ENCODE data around the gene ASB10.

The ASB10 gene

DNA sequence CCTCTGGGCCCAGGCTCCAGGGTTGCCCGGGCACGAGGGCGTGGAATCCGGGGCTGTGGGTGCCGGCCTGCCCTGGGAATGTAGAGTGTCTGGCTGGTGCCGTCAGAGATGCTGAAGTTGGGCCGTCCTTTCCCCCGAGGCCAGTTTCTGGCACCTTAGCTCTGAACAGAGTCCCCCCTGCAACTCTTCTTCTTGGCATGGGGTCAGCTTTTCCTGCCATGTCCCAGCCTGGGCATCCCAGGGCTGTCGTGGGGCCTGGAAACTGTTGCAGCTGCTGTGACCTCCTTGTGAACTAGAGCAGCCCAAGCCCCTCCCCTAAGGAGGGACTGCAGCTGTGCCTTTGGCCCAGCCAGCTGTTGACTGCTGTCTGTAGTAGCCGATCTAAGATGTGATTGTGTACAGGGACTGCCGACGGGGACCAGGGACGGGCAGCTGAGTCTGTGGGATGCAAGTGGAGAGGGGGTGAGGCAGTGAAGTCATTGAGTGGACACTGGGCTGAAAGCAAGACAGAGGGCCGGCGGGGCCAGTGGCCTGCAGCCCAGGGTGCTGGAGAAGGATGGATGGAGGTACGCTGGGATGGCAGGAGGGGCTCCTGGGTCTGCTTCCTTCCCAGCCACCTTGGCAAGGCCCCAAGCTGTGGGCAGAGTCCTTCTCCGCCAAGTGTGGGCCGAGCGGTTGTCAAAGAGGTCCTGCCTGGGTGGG is 55.3 kb downstream of the ASB10 start:
- no peak overlapping the region for H2AK5ac ChIP-seq (ENCODE audit: low read length)
- no CpG with 5 or more reads among the region's 19 CpGs for WGBS (ENCODE audit: extremely low coverage, insufficient coverage, insufficient read length)

DNA sequence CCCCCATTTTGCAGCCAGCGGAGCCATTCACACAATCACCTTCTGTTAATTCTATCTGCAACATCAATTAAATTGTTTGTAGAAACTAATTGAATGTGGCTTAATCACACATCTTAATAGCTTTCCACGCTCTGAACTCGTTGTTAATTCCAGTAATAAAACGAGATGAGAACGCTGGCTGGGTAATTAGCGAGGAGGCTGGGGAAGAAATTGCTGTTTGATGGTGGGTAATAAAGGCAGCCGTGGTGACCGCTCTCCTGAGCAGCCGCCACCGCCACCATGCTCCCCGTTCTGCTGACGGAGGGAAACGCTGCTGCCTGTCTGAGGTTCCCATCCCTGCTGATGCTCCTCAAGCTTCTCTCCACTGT is 55.8 kb downstream of the ASB10 start:
- Histone ChIP-seq H3K79me2 (ENCODE audit: control insufficient read depth, insufficient read depth, low read length, poor library complexity) (no peaks in the 10 kb centered on the region), H3K36me3 (ENCODE audit: control insufficient read depth in 1 of 2, insufficient read depth in 2 of 2, low read length in 2 of 2) (peaks cover 96% of the 10 kb centered on the region in 2 experiments), H2BK12ac (ENCODE audit: low read length) (no peak overlapping the region), H3K4me3 (ENCODE audit: low read depth, low read length) (no peak overlapping the region), H3K14ac (ENCODE audit: low read length) (no peak overlapping the region), H3K79me1 (ENCODE audit: low read length) (no peaks in the 10 kb centered on the region), H3K4me1 (ENCODE audit: control insufficient read depth in 1 of 2, insufficient read depth in 2 of 2, low read length in 2 of 2) (peaks cover 0 to under 1% of the 10 kb centered on the region in 2 experiments), H4K91ac (ENCODE audit: low read depth, low read length) (no peak overlapping the region), H2AK5ac (ENCODE audit: low read length) (no peak overlapping the region), H3K4ac (ENCODE audit: low read depth, low read length) (no peak overlapping the region), H3K23ac (ENCODE audit: low read length) (no peak overlapping the region), H3K4me2 (ENCODE audit: low read length) (no peak overlapping the region), H3K18ac (ENCODE audit: low read length) (no peak overlapping the region), H3K27ac (ENCODE audit: low read depth, low read length) (no peak overlapping the region), H3K9me3 (ENCODE audit: insufficient read depth, low read depth, low read length) (no peaks in the 10 kb centered on the region), H2BK120ac (ENCODE audit: insufficient read depth, low read length, poor library complexity) (no peak overlapping the region), H3K9ac (ENCODE audit: low read length) (no peak overlapping the region), H4K8ac (ENCODE audit: low read depth, low read length) (no peak overlapping the region), H2AFZ (ENCODE audit: insufficient read depth, low read length, poor library complexity) (no peak overlapping the region), H4K12ac (ENCODE audit: low read depth, low read length) (no peak overlapping the region), H2BK5ac (ENCODE audit: low read depth, low read length, poor library complexity) (no peak overlapping the region), H3K27me3 (ENCODE audit: insufficient read depth, low read length) (no peaks in the 10 kb centered on the region)
- WGBS (ENCODE audit: extremely low coverage, insufficient coverage, insufficient read length): no CpG with 5 or more reads among the region's 13 CpGs
- no peak for DNase-seq

More for the DNA sequence above, 55.3 kb downstream of the ASB10 start:
- Histone ChIP-seq H4K91ac (ENCODE audit: low read depth, low read length) (no peak overlapping the region), H3K14ac (ENCODE audit: low read length) (no peak overlapping the region), H3K4me1 (ENCODE audit: control insufficient read depth in 1 of 2, insufficient read depth in 2 of 2, low read length in 2 of 2) (peaks cover 0 to under 1% of the 10 kb centered on the region in 2 experiments), H4K8ac (ENCODE audit: low read depth, low read length) (no peak overlapping the region), H3K18ac (ENCODE audit: low read length) (no peak overlapping the region), H3K9ac (ENCODE audit: low read length) (no peak overlapping the region), H3K4ac (ENCODE audit: low read depth, low read length) (no peak overlapping the region), H3K4me3 (ENCODE audit: low read depth, low read length) (no peak overlapping the region), H3K27ac (ENCODE audit: low read depth, low read length) (no peak overlapping the region), H3K79me2 (ENCODE audit: control insufficient read depth, insufficient read depth, low read length, poor library complexity) (no peaks in the 10 kb centered on the region), H3K23ac (ENCODE audit: low read length) (no peak overlapping the region), H3K79me1 (ENCODE audit: low read length) (no peaks in the 10 kb centered on the region), H2BK5ac (ENCODE audit: low read depth, low read length, poor library complexity) (no peak overlapping the region), H3K4me2 (ENCODE audit: low read length) (no peak overlapping the region), H3K36me3 (ENCODE audit: control insufficient read depth in 1 of 2, insufficient read depth in 2 of 2, low read length in 2 of 2) (peaks cover 96 to 98% of the 10 kb centered on the region in 2 experiments), H4K12ac (ENCODE audit: low read depth, low read length) (no peak overlapping the region), H2AFZ (ENCODE audit: insufficient read depth, low read length, poor library complexity) (no peak overlapping the region), H2BK120ac (ENCODE audit: insufficient read depth, low read length, poor library complexity) (no peak overlapping the region), H3K9me3 (ENCODE audit: insufficient read depth, low read depth, low read length) (no peaks in the 10 kb centered on the region), H2BK12ac (ENCODE audit: low read length) (no peak overlapping the region), H3K27me3 (ENCODE audit: insufficient read depth, low read length) (no peaks in the 10 kb centered on the region)
- no peak for DNase-seq

- Histone ChIP-seq H3K9me3 (ENCODE audit: insufficient read depth, low read depth, low read length) (no peaks in the 10 kb centered on the region), H3K79me1 (ENCODE audit: low read length) (peaks cover under 1% of the 10 kb centered on the region), H3K9ac (ENCODE audit: low read length) (no peak overlapping the region), H4K12ac (ENCODE audit: low read depth, low read length) (no peak overlapping the region), H3K4me1 (ENCODE audit: control insufficient read depth in 1 of 2, insufficient read depth in 2 of 2, low read length in 2 of 2) (peaks cover 3% of the 10 kb centered on the region in 2 experiments), H3K4me3 (ENCODE audit: low read depth, low read length) (no peak overlapping the region), H3K4ac (ENCODE audit: low read depth, low read length) (no peak overlapping the region), H3K36me3 (ENCODE audit: control insufficient read depth in 1 of 2, insufficient read depth in 2 of 2, low read length in 2 of 2) (peaks cover 91 to 92% of the 10 kb centered on the region in 2 experiments), H4K8ac (ENCODE audit: low read depth, low read length) (no peak overlapping the region), H2BK120ac (ENCODE audit: insufficient read depth, low read length, poor library complexity) (no peak overlapping the region), H3K27me3 (ENCODE audit: insufficient read depth, low read length) (no peaks in the 10 kb centered on the region), H3K27ac (ENCODE audit: low read depth, low read length) (no peak overlapping the region), H2AFZ (ENCODE audit: insufficient read depth, low read length, poor library complexity) (no peak overlapping the region), H4K91ac (ENCODE audit: low read depth, low read length) (no peak overlapping the region), H2BK12ac (ENCODE audit: low read length) (no peak overlapping the region), H3K18ac (ENCODE audit: low read length) (no peak overlapping the region), H3K23ac (ENCODE audit: low read length) (no peak overlapping the region), H3K4me2 (ENCODE audit: low read length) (no peak overlapping the region), H3K79me2 (ENCODE audit: control insufficient read depth, insufficient read depth, low read length, poor library complexity) (no peaks in the 10 kb centered on the region), H2BK5ac (ENCODE audit: low read depth, low read length, poor library complexity) (no peak overlapping the region), H3K14ac (ENCODE audit: low read length) (no peak overlapping the region), H2AK5ac (ENCODE audit: low read length) (no peak overlapping the region)
- no CpG with 5 or more reads among the region's 17 CpGs for WGBS (ENCODE audit: extremely low coverage, insufficient coverage, insufficient read length)
- DNase-seq: no peak
These were observed 56.3 kb downstream of the ASB10 start for GRCh38 chr7:151130741-151131157.

- no peak overlapping the region for H3K4me2 ChIP-seq (ENCODE audit: low read length)
- no peak overlapping the region for H4K12ac ChIP-seq (ENCODE audit: low read depth, low read length)
- no peak overlapping the region for H2AK5ac ChIP-seq (ENCODE audit: low read length)
- no peak overlapping the region for H3K4me3 ChIP-seq (ENCODE audit: low read depth, low read length)
- H2BK120ac ChIP-seq (ENCODE audit: insufficient read depth, low read length, poor library complexity): no peak overlapping the region
- no peak for DNase-seq
- H3K4ac ChIP-seq (ENCODE audit: low read depth, low read length): no peak overlapping the region
- no peak overlapping the region for H3K23ac ChIP-seq (ENCODE audit: low read length)
- WGBS (ENCODE audit: extremely low coverage, insufficient coverage, insufficient read length): no CpG with 5 or more reads among the region's 9 CpGs
- no peak overlapping the region for H3K9ac ChIP-seq (ENCODE audit: low read length)
- no peak overlapping the region for H2BK5ac ChIP-seq (ENCODE audit: low read depth, low read length, poor library complexity)
- H2BK12ac ChIP-seq (ENCODE audit: low read length): no peak overlapping the region
- H3K79me1 ChIP-seq (ENCODE audit: low read length): peaks cover 2% of the 10 kb centered on the region
- peaks cover 86 to 88% of the 10 kb centered on the region in 2 experiments for H3K36me3 ChIP-seq (ENCODE audit: control insufficient read depth in 1 of 2, insufficient read depth in 2 of 2, low read length in 2 of 2)
- H2AFZ ChIP-seq (ENCODE audit: insufficient read depth, low read length, poor library complexity): no peak overlapping the region
- H3K18ac ChIP-seq (ENCODE audit: low read length): no peak overlapping the region
- H3K27ac ChIP-seq (ENCODE audit: low read depth, low read length): no peak overlapping the region
- H3K14ac ChIP-seq (ENCODE audit: low read length): no peak overlapping the region
- H4K8ac ChIP-seq (ENCODE audit: low read depth, low read length): no peak overlapping the region
- H3K9me3 ChIP-seq (ENCODE audit: insufficient read depth, low read depth, low read length): no peaks in the 10 kb centered on the region
- H3K79me2 ChIP-seq (ENCODE audit: control insufficient read depth, insufficient read depth, low read length, poor library complexity): no peaks in the 10 kb centered on the region
- H4K91ac ChIP-seq (ENCODE audit: low read depth, low read length): no peak overlapping the region
- H3K4me1 ChIP-seq (ENCODE audit: control insufficient read depth in 1 of 2, insufficient read depth in 2 of 2, low read length in 2 of 2): peaks cover 10% of the 10 kb centered on the region in 2 experiments
- H3K27me3 ChIP-seq (ENCODE audit: insufficient read depth, low read length): no peaks in the 10 kb centered on the region
These were observed 57.0 kb downstream of the ASB10 start for GRCh38 chr7:151129960-151130591.
